TTC549 (cell line): Measurements from ENCODE around the gene CPEB4.

ENCODE experiments used
- FAIRE-seq: peaks from 2 replicates; lab custom pipeline; 2012; peaks lifted over from hg19 to GRCh38; lab: Jason Lieb, UNC

Gene CPEB4

DNA sequence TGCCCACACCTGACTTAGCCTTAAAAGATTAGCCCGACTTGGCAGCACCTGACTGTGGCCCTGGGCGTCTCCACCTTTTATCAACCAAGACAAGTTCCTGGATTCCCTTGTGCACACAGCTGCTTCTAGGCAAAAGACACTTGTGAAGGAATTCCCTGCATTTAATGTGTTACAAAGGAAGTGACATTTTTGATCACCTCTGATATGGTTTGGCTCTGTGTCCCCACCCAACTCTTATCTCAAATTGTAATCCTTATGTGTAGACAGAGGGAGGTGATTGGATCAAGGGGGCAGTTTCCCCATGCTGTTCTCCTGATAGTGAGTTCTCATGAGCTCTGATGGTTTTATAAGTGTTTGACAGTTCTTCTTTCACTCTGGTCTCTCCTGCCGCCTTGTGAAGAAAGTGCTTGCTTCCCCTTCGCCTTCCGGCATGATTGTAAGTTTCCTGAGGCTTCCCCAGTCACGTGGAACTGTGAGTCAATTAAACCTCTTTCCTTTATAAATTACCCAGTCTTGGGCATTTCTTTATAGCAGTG is 2.6 kb upstream of the CPEB4 start:
- no peak for FAIRE-seq

DNA sequence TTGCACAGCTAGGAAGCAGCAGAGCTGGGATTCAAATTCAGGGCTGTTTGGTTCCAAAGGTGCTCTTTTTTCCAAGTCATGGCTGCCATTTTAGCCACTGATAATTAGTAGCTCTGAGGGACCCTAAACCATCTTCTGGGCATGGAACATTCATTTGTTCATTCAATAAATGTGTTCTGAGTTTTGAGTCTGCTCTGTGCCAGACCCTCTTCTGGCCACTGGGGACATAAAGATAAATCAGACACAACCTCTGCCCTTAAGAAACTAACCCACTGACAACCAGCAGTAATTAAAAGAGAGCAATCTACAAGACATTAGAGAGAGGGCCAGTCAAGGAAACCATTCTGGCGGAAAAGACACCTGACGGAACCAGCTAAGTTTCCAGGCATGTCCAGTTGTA is 2.0 kb upstream of the CPEB4 start:
- no peak for FAIRE-seq

DNA sequence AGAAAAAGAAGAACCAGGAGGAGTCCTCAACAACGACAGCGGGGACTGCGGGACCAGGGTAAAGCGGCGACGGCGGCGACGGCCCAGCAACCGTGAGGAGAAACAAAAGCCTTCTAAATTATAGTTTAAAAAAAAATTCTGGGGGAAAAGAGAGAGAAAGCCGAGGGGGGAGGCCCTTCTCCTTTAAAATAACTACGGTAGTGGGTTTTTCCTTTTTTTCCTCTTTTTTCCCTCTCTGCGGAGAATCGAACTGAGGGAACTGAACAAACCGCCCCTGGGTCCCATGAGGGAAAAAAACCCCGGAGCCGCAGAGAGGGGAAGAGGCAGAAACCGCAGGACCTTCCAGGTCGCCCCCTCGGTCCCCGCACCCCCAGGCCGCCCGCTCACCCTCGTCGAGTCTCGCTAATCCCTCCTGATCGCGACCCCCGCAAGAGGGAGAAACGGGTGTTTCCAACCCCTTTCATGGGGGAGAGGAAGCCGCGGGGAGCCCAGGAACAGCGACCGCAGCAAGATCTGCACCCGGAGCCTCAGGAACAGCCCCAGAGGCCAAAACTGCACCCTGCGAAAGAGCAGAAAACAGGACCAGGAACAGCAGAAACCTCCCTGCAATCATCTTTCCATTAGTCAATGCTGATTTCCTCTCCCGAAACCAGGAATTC is 453 bp downstream of the CPEB4 start:
- no peak for FAIRE-seq

DNA sequence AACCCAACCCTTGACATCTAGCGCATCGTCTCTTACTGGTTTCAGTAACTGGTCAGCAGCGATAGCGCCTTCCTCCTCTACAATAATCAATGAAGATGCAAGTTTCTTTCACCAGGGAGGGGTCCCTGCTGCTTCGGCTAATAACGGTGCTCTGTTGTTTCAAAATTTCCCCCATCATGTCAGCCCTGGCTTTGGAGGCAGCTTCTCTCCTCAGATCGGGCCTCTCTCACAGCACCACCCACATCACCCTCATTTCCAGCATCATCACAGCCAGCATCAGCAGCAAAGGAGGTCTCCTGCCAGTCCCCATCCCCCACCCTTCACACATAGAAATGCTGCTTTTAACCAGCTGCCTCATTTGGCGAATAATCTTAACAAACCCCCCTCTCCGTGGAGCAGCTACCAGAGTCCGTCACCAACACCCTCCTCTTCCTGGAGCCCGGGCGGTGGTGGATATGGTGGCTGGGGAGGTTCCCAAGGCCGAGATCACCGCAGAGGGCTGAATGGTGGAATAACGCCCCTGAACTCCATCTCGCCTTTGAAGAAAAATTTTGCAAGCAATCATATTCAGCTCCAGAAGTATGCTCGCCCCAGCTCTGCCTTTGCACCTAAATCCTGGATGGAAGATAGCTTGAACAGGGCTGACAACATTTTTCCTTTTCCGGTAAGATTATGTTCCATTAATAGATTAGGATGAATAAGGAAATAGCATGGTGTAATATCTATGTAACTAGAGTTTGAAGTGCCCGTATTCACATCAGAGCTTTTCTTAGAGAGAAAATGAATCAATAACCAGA is 2.2 kb downstream of the CPEB4 start:
- FAIRE-seq: no peak

DNA sequence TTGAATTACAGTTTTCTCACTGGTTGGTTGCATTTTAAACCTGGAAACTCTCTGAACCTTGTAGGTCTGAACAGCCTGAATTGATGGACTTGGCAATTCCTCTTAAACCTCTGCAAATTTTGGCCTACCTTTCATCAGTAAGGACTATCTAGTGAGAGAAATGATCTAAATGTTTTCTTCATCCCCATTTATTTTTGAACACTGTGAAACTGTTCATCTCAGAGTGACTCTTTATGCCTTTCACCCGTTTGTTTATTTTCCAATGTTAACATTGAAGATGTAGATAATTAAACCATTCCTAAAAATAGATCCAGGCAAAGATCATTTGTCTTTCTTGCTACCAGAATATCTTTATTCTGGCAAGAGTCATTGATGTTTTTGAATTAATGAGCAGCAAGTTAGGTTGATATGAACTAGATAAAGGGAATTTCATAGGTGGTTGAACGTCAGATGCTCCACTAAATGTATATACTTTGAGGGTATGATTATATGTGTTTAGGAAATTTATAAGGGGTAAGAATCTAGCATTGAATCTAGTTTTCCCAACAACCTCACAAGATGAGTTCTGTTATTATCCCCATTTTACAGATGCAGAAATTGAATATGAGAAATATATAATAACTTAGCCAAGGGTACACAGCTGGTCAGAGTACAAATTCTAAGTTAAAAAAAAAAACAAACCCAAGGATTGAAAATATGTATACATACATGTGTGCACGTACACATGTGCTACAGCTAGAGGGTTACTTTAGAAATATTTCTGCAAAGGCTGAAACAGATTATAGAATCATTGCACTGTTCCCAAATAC is 3.4 kb downstream of the CPEB4 start:
- no peak for FAIRE-seq

- no peak for FAIRE-seq
These were observed 5.0 kb downstream of the CPEB4 start for GRCh38 chr5:173893192-173893561.

GRCh38 chr5:173895401-173896165 is 7.4 kb downstream of the CPEB4 start:
- no peak for FAIRE-seq

GRCh38 chr5:173896631-173897030 is 8.5 kb downstream of the CPEB4 start:
- no peak for FAIRE-seq

DNA sequence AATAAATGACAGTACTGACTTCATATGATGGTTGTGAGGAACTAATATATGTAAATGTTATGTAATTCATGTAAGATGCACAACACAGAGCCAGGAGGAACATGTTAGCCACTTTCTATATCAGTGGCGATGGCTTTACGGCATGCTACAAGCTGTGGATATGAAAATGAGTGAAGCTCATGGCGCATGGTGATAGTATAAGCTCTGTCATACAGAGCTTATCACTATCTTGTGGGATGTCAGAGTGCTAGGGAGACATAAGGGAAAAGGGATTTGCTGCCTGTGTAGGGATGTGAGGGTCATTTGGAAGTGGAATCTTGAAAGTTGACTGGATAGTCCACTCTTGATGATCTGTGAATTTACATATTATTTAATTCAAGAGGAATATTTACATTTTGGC is 13.6 kb downstream of the CPEB4 start:
- FAIRE-seq: no peak

DNA sequence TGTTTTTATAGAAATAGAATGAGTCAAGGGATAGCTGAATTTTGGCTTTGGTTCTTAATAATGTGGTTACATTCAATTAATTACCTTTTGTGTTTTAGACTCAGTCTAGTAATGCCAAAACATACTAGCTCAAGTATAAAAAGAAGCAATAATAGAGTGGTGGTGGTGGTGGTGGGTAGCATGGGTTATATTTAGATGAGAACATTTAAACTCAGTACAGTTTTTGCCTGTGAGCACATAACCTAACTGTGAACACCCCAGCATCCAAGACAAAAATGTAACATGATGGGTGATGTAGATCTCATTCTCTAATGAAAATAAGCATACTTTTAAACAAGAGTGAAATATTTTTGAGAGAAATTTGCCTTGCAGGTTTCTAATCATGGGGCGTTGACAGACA is 14.2 kb downstream of the CPEB4 start:
- FAIRE-seq: no peak

- FAIRE-seq: no peak
These were observed 14.6 kb downstream of the CPEB4 start for GRCh38 chr5:173902743-173903142.

GRCh38 chr5:173903396-173904140 is 15.4 kb downstream of the CPEB4 start:
- no peak for FAIRE-seq

- FAIRE-seq: no peak
These were observed 16.0 kb downstream of the CPEB4 start for GRCh38 chr5:173904151-173904550.

DNA sequence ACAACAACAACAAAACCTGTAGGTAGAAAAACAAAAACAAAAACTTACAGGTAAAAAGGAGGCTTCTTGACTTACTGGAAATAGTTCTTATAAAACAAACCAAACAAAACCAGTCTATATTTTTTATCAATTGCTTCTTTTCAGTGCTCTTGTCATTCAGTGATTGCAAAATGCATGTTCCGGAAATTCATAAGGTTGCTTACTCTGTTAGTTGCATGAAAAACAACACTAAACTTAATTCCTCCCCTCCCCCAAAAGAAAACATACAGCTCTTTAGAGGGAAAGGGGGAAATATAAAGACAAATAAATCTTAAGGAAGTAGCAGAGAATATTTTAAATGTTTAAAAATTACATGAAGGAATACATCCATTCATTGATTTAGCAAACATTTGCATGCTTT is 19.1 kb downstream of the CPEB4 start:
- no peak for FAIRE-seq

- FAIRE-seq: no peak
These were observed 19.7 kb downstream of the CPEB4 start for GRCh38 chr5:173907686-173908371.

- no peak for FAIRE-seq
These were observed 21.1 kb downstream of the CPEB4 start for GRCh38 chr5:173909199-173909598.

DNA sequence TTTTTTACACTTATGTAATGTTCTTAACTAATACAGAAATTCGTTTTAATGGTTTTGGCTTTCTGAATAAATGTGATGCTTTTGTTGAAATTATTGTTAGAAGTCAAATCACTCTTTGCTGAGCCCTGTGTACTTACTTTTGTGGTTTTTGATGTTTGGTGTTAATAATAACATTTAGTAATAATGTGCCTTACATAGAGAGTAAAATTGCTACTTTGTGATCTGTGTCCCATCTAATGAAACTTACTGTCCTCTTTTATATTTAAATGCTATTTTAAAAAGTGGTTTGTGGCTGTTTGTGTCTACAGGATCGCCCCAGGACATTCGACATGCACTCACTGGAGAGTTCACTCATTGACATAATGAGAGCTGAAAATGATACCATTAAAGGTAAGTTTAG is 22.1 kb downstream of the CPEB4 start:
- FAIRE-seq: no peak

DNA sequence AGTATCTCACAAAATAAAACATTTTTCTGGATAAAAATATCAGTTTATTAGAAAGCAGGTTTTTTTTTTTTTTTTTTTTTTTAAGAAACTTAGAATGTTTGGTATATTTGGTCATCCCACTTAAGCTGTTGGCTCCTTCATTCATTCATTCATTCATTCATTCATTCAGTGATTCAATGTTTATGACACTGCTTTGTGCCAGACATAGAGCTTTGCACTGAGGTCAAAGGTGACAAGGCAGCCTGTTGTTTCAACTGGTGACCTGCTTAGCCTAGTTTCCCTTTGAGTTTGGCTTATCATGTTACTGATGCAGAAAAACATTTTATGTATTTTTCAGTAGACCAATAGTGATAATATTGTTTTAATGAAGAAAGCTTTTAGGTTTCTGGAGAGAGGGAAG is 23.5 kb downstream of the CPEB4 start:
- no peak for FAIRE-seq

DNA sequence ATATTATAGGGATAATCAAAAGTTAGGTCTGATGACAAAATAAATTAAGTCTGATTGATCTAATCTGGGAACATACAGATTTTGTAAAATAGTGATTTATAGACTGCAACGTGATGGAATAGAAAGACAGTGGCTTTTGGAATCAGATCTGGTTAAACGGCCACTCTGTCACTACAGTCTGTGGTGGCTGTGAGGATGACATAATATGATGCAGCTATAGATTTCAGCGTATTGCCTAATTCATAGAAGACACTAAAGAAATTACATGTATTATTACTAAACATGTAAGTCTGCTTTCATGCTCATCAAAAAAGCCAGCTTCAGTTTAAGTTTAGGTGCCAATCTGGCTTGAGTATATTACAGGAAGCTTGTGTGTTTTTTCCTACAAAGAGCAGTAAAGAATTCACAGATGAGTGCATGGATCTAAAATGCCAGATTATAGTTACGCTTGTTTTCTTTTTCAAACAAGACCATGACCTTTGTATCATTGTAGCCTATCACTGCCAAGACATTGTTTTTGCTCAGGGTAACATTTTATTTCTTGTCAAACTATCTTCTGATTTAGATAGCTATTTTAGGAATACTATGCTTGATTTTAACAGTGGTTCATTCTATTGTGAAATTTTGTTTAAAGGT is 25.7 kb downstream of the CPEB4 start:
- no peak for FAIRE-seq

DNA sequence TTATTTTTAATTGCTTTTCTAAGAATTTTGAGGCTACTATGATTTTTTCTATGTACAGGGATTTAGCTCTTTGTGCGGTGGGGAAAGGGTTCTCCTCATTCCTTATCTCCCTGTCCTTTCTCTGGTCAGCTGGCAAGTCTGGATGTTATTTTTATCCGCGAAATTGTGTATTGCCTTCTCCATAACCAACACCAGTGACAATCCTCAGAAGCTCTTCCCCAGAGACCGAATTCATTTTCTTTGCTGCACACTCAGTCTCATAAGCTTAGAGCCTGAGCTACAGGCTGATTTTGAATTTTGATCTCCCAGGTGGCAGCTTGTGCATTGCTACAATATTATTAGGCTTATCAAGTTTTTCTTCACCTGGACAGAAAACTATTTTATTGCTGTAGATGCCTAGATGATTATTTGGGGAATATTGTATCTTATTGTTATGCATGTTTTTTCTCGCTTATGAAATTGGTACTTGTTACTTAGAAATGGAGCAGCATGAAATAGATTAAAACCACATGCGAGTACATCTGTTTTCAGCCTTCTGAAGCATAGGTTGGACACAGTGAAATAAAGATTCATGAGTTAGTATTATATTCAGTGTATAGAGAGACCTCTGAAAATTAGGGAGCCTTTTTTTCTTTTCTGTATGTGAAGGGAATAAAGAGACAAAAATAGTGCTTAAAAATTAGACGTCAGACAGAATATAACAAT is 27.3 kb downstream of the CPEB4 start:
- FAIRE-seq: no peak
